HPDE6-E6E7 (cell line): Measurements from ENCODE around the gene CRYL1.
"Not testable (repeated sequence)": the region's sequence is repeated elsewhere in the genome, so short reads cannot be mapped to it uniquely, and the experiment has no call there.

Source experiments
- DNase-seq: peaks from one replicate; pipeline ENCODE4 v3.0.0; 2011; ENCODE audit warnings: missing footprints; ENCODE audit errors: extremely low spot score

CRYL1 gene

GRCh38 chr13:20456737-20457136 is 68.9 kb downstream of the CRYL1 start:
- no peak for DNase-seq

GRCh38 chr13:20451397-20451796 is 74.3 kb downstream of the CRYL1 start:
- DNase-seq, result no peak

GRCh38 chr13:20448470-20448869 is 77.2 kb downstream of the CRYL1 start:
- DNase-seq, result no peak

GRCh38 chr13:20446900-20447299 is 78.8 kb downstream of the CRYL1 start:
- no peak for DNase-seq

GRCh38 chr13:20446405-20446804 is 79.3 kb downstream of the CRYL1 start:
- no peak for DNase-seq

- DNase-seq, result no peak
Measured at GRCh38 chr13:20442798-20443381, 82.8 kb downstream of the CRYL1 start.

- DNase-seq, result no peak
Measured at GRCh38 chr13:20442375-20442774, 83.3 kb downstream of the CRYL1 start.

GRCh38 chr13:20441879-20442278 is 83.8 kb downstream of the CRYL1 start:
- DNase-seq, result no peak

GRCh38 chr13:20441056-20441455 is 84.6 kb downstream of the CRYL1 start:
- DNase-seq, result no peak

GRCh38 chr13:20439261-20439660 is 86.4 kb downstream of the CRYL1 start:
- DNase-seq, result no peak

GRCh38 chr13:20438801-20439200 is 86.9 kb downstream of the CRYL1 start:
- DNase-seq, result no peak

- DNase-seq, result no peak
Measured at GRCh38 chr13:20436505-20436904, 89.2 kb downstream of the CRYL1 start.

- no peak for DNase-seq
Measured at GRCh38 chr13:20435616-20436368, 89.9 kb downstream of the CRYL1 start.

GRCh38 chr13:20434210-20434609 is 91.4 kb downstream of the CRYL1 start:
- not testable (repeated sequence) for DNase-seq

GRCh38 chr13:20431687-20432384 is 93.8 kb downstream of the CRYL1 start:
- DNase-seq, result no peak

GRCh38 chr13:20431080-20431479 is 94.6 kb downstream of the CRYL1 start:
- peak; percentile 33 for DNase-seq

- no peak for DNase-seq
Measured at GRCh38 chr13:20430296-20430695, 95.4 kb downstream of the CRYL1 start.

GRCh38 chr13:20429682-20430081 is 96.0 kb downstream of the CRYL1 start:
- DNase-seq, result no peak

- DNase-seq, result no peak
Measured at GRCh38 chr13:20428666-20429644, 96.7 kb downstream of the CRYL1 start.

- no peak for DNase-seq
Measured at GRCh38 chr13:20426766-20427448, 98.8 kb downstream of the CRYL1 start.

- no peak for DNase-seq
Measured at GRCh38 chr13:20425819-20426219, 99.8 kb downstream of the CRYL1 start.
